GM23338 (cell line): Measurements from ENCODE around the gene RAPGEF4. TPM values are rescaled to one million over a fixed set of nuclear protein-coding genes. Genes with fewer than 3 reads are reported as not detected.

Experiments used
- ATAC-seq: fragments of 200-7000 bp; cut with Tn5 transposase; 3 replicates; pipeline ENCODE4 v1.9.1; 2020
- DNase-seq: peaks from one replicate; pipeline ENCODE4 v3.0.0-alpha.2; 2015; ENCODE audit warnings: low spot score
- H2AFZ ChIP-seq: fragments of 200-600 bp; sonication (generic); 2 replicates; pipeline ENCODE4 v1.8.0; 2016; ENCODE audit warnings: antibody characterized with exemption, mild to moderate bottlenecking, moderate library complexity
- H3F3A ChIP-seq: fragments of 200-600 bp; sonication (generic); replicated peaks from 2 replicates; pipeline ENCODE4 v1.8.0; 2017; ENCODE audit warnings: antibody characterized with exemption, mixed run types, low read depth
- H3K27ac ChIP-seq: fragments of 200-600 bp; sonication (generic); 2 replicates; pipeline ENCODE4 v1.6.1; 2016; ENCODE audit warnings: low read depth
- H3K27me3 ChIP-seq: fragments of 200-600 bp; sonication (generic); 2 replicates; pipeline ENCODE4 v1.8.0; 2016; ENCODE audit warnings: mild to moderate bottlenecking, mixed run types, moderate library complexity; ENCODE audit not compliant: insufficient read depth
- H3K36me3 ChIP-seq: fragments of 200-600 bp; sonication (generic); 2 replicates; pipeline ENCODE4 v1.8.0; 2016; ENCODE audit warnings: mild to moderate bottlenecking; ENCODE audit not compliant: insufficient read depth
- H3K4me1 ChIP-seq: fragments of 200-600 bp; sonication (generic); 2 replicates; pipeline ENCODE4 v1.8.0; 2016; ENCODE audit warnings: mild to moderate bottlenecking, moderate library complexity; ENCODE audit not compliant: insufficient read depth
- H3K4me2 ChIP-seq: fragments of 200-600 bp; sonication (generic); 2 replicates; pipeline ENCODE4 v1.7.1; 2017; ENCODE audit warnings: mixed run types
- H3K4me3 ChIP-seq: fragments of 200-600 bp; sonication (generic); 2 replicates; pipeline ENCODE4 v1.6.1; 2016; ENCODE audit warnings: mixed run types
- H3K79me2 ChIP-seq: fragments of 200-600 bp; sonication (generic); replicated peaks from 2 replicates; pipeline ENCODE4 v1.8.0; 2017; ENCODE audit warnings: mild to moderate bottlenecking; ENCODE audit not compliant: insufficient read depth
- H3K9me2 ChIP-seq: fragments of 200-600 bp; sonication (generic); 2 replicates; pipeline ENCODE4 v1.8.0; 2017; ENCODE audit not compliant: insufficient read depth
- H4K20me1 ChIP-seq: fragments of 200-600 bp; sonication (generic); replicated peaks from 2 replicates; pipeline ENCODE4 v1.8.0; 2017; ENCODE audit warnings: mild to moderate bottlenecking; ENCODE audit not compliant: insufficient read depth
- H3K27ac Mint-ChIP-seq: 2 replicates; pipeline ENCODE4 v1.8.0; 2020; ENCODE audit warnings: inconsistent platforms, mild to moderate bottlenecking, moderate library complexity, mixed read lengths
- H3K27me3 Mint-ChIP-seq: 3 replicates; pipeline ENCODE4 v1.8.0; 2022; ENCODE audit warnings: low read depth, mild to moderate bottlenecking, moderate library complexity, mixed read lengths, inconsistent platforms; ENCODE audit not compliant: insufficient read depth, poor library complexity
- H3K36me3 Mint-ChIP-seq: 3 replicates; pipeline ENCODE4 v1.8.0; 2021; ENCODE audit warnings: low read depth, mild to moderate bottlenecking, inconsistent platforms, moderate library complexity, mixed read lengths
- H3K4me1 Mint-ChIP-seq: 3 replicates; pipeline ENCODE4 v1.8.0; 2020; ENCODE audit warnings: mild to moderate bottlenecking, inconsistent platforms, mixed read lengths
- H3K4me3 Mint-ChIP-seq: 3 replicates; pipeline ENCODE4 v1.8.0; 2021; ENCODE audit warnings: moderate library complexity, mild to moderate bottlenecking, inconsistent platforms, mixed read lengths
- H3K9me3 Mint-ChIP-seq: 3 replicates; pipeline ENCODE4 v1.8.0; 2020; ENCODE audit warnings: moderate library complexity, mild to moderate bottlenecking, inconsistent platforms, mixed read lengths
- CREB1 ChIP-seq: fragments of 250-450 bp; sonication (Bioruptor Pico); IDR thresholded peaks from 2 replicates; pipeline ENCODE4 v1.5.0; 2020; ENCODE audit warnings: low read depth, mild to moderate bottlenecking, moderate library complexity
- EZH2 ChIP-seq: fragments of 200-600 bp; sonication (generic); IDR thresholded peaks from one replicate; pipeline ENCODE4 v1.8.0; 2017; ENCODE audit warnings: antibody characterized with exemption, mild to moderate bottlenecking, low read depth; ENCODE audit not compliant: unreplicated experiment
- EZH2phosphoT487 ChIP-seq: fragments of 200-600 bp; sonication (generic); IDR thresholded peaks from one replicate; pipeline ENCODE4 v1.8.1; 2018; ENCODE audit warnings: antibody characterized with exemption; ENCODE audit not compliant: unreplicated experiment
- JUNB ChIP-seq: IDR thresholded peaks from one replicate; pipeline ENCODE4 v1.6.1; 2016; ENCODE audit warnings: antibody characterized with exemption; ENCODE audit not compliant: unreplicated experiment
- NANOG ChIP-seq: IDR thresholded peaks from 2 replicates; pipeline ENCODE4 v1.6.1; 2016; ENCODE audit warnings: antibody characterized with exemption, borderline replicate concordance
- POLR2AphosphoS5 ChIP-seq: IDR thresholded peaks from 2 replicates; pipeline ENCODE4 v1.6.1; 2016; ENCODE audit warnings: antibody characterized with exemption, low read depth
- STAT1 ChIP-seq: IDR thresholded peaks from one replicate; pipeline ENCODE4 v1.6.1; 2016; ENCODE audit warnings: antibody characterized with exemption; ENCODE audit not compliant: unreplicated experiment
- ZNF114 ChIP-seq: fragments of 250-450 bp; sonication (Bioruptor Pico); IDR thresholded peaks from 2 replicates; pipeline ENCODE4 v1.5.0; 2020; ENCODE audit warnings: mild to moderate bottlenecking, moderate library complexity
- ZNF331 ChIP-seq: fragments of 250-450 bp; sonication (Bioruptor Pico); IDR thresholded peaks from 2 replicates; pipeline ENCODE4 v1.5.0; 2020; ENCODE audit warnings: low read depth, mild to moderate bottlenecking, moderate library complexity
- polyA plus RNA-seq: library from polyadenylated mRNA; unstranded; fragments of >200 nt; fragmentation: Nextera tagmentation; extraction: Ambion mirVana; gene quantifications from 2 replicates; pipeline ENCODE4 v1.2.1, GENCODE V29; 2016
- total RNA-seq: library from RNA; depleted of rRNA; stranded (reverse); fragments of >200 nt; shearing (Covaris generic); gene quantifications from 2 replicates; pipeline ENCODE4 v1.2.3, GENCODE V29; 2014
- TF ChIP-seq, protein P1 (sequence below), 2 experiments: fragments of 200-600 bp in 1 of 2; sonication (generic) in 1 of 2; conservative IDR thresholded peaks; 2 replicates each; pipeline versions ENCODE4 v1.5.1 to v1.6.1; 2016 to 2017; ENCODE audit warnings: antibody characterized with exemption in 2 of 2, low read depth in 2 of 2, mild to moderate bottlenecking in 2 of 2, moderate library complexity in 1 of 2
- TF ChIP-seq, protein P2 (sequence below): IDR thresholded peaks from 2 replicates; pipeline ENCODE4 v1.6.1; 2016; ENCODE audit warnings: antibody characterized with exemption
- TF ChIP-seq, protein P3 (sequence below): IDR thresholded peaks from one replicate; pipeline ENCODE4 v1.6.1; 2018; ENCODE audit warnings: antibody characterized with exemption; ENCODE audit not compliant: unreplicated experiment

Gene RAPGEF4
- total and polyA plus RNA-seq, 2 experiments from 2014 or later, result 1.7 to 4.7 TPM

DNA sequence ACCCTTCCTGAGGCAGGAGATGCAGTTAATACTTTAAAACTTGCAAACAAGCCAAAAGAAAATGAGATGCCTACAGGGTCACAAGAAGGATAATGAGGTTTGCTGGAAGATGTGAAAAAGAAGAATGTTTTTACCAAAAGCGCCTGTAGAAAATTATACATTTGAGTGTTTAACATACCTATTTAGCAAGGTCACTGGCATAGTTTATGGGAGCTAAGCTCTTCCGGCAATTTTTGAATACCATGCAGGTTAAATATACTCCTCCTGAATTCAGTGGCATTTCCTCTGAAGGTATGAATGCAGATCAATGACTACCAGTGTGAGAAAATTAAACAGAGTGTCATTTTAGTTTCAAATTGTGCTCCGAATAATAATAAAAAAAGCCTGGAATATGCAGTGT lies 318.8 kb downstream of the RAPGEF4 start (continued):
- no peak for TF ChIP-seq NANOG
- TF ChIP-seq EZH2phosphoT487, result no peak
- TF ChIP-seq CREB1, result no peak
- no peak for TF ChIP-seq EZH2
- TF ChIP-seq JUNB, result no peak
- TF ChIP-seq, protein P1, sequence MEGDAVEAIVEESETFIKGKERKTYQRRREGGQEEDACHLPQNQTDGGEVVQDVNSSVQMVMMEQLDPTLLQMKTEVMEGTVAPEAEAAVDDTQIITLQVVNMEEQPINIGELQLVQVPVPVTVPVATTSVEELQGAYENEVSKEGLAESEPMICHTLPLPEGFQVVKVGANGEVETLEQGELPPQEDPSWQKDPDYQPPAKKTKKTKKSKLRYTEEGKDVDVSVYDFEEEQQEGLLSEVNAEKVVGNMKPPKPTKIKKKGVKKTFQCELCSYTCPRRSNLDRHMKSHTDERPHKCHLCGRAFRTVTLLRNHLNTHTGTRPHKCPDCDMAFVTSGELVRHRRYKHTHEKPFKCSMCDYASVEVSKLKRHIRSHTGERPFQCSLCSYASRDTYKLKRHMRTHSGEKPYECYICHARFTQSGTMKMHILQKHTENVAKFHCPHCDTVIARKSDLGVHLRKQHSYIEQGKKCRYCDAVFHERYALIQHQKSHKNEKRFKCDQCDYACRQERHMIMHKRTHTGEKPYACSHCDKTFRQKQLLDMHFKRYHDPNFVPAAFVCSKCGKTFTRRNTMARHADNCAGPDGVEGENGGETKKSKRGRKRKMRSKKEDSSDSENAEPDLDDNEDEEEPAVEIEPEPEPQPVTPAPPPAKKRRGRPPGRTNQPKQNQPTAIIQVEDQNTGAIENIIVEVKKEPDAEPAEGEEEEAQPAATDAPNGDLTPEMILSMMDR (conservative IDR thresholded peaks at IDR 0.05; ENCODE audit: low read depth in 2 of 2), result no peak

DNA sequence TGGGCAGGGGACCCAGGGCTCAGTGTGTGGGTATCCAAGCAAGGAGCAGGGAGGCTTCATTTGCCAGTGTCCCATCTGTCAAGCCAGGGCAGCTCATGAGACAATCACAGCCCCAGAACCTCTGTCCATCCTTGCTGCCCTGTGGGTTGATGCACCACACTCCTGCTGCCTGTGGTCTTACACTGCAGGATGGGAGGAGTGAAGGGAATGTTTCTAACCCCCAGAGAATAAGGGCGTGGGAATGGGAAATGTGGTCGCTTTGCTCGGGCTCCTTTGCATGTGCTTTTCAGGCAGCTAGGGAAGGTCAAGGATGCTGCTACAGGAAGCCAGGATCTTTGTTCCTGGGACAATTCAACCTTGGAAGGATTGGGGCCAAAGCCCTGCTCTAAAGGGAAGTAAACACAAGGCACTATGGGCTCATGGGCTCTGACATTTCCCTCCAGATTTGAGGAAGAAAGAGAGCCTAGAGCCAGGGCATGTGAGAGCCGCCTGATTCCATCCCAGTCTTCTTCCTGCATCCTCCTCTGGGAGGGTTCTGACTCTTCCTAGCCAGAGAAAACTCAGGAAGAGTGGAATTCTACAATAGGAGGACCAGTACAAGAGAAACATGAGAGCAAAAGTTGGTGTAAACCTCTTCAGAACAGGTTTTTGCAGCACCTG lies 321.2 kb downstream of the RAPGEF4 start:
- Mint-ChIP-seq H3K4me1 (peaks cover 5% of the 10 kb centered on the region; the same call in 2 of the 3 replicates), H3K27ac (no peak overlapping the region), H3K4me3 (no peak overlapping the region), H3K36me3 (no peaks in the 10 kb centered on the region), H3K9me3 (no peaks in the 10 kb centered on the region; the same call in 2 of the 3 replicates), H3K27me3 (peaks cover 6% of the 10 kb centered on the region)
- Histone ChIP-seq H2AFZ (no peak overlapping the region), H4K20me1 (no peaks in the 10 kb centered on the region), H3K36me3 (no peaks in the 10 kb centered on the region), H3K27ac (no peak overlapping the region), H3K4me2 (no peak overlapping the region), H3K9me2 (0 out of 2 replicates have a peak, but pooled peaks cover 3% of the 10 kb centered on the region), H3F3A (no peaks in the 10 kb centered on the region), H3K4me3 (no peak overlapping the region), H3K79me2 (no peaks in the 10 kb centered on the region), H3K27me3 (no peaks in the 10 kb centered on the region), H3K4me1 (peaks cover 4% of the 10 kb centered on the region; the same call in 1 of the 2 replicates)
- DNase-seq (no peak), ATAC-seq (no peak)
- no peak for TF ChIP-seq POLR2AphosphoS5
- TF ChIP-seq, protein P2, sequence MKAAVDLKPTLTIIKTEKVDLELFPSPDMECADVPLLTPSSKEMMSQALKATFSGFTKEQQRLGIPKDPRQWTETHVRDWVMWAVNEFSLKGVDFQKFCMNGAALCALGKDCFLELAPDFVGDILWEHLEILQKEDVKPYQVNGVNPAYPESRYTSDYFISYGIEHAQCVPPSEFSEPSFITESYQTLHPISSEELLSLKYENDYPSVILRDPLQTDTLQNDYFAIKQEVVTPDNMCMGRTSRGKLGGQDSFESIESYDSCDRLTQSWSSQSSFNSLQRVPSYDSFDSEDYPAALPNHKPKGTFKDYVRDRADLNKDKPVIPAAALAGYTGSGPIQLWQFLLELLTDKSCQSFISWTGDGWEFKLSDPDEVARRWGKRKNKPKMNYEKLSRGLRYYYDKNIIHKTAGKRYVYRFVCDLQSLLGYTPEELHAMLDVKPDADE, result no peak
- TF ChIP-seq ZNF331 (CRISPR knock-in tag), result no peak
- TF ChIP-seq, protein P3, sequence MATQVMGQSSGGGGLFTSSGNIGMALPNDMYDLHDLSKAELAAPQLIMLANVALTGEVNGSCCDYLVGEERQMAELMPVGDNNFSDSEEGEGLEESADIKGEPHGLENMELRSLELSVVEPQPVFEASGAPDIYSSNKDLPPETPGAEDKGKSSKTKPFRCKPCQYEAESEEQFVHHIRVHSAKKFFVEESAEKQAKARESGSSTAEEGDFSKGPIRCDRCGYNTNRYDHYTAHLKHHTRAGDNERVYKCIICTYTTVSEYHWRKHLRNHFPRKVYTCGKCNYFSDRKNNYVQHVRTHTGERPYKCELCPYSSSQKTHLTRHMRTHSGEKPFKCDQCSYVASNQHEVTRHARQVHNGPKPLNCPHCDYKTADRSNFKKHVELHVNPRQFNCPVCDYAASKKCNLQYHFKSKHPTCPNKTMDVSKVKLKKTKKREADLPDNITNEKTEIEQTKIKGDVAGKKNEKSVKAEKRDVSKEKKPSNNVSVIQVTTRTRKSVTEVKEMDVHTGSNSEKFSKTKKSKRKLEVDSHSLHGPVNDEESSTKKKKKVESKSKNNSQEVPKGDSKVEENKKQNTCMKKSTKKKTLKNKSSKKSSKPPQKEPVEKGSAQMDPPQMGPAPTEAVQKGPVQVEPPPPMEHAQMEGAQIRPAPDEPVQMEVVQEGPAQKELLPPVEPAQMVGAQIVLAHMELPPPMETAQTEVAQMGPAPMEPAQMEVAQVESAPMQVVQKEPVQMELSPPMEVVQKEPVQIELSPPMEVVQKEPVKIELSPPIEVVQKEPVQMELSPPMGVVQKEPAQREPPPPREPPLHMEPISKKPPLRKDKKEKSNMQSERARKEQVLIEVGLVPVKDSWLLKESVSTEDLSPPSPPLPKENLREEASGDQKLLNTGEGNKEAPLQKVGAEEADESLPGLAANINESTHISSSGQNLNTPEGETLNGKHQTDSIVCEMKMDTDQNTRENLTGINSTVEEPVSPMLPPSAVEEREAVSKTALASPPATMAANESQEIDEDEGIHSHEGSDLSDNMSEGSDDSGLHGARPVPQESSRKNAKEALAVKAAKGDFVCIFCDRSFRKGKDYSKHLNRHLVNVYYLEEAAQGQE, result no peak
- no peak for TF ChIP-seq EZH2phosphoT487
- no peak for TF ChIP-seq ZNF114 (CRISPR knock-in tag)
- TF ChIP-seq CREB1, result no peak
- TF ChIP-seq STAT1, result no peak
- TF ChIP-seq JUNB, result no peak
- no peak for TF ChIP-seq EZH2
